ENCODE results near the gene FAM187B. TPM values are rescaled to one million over a fixed set of nuclear protein-coding genes. Genes with fewer than 3 reads are reported as not detected.
"Not testable (repeated sequence)": the region's sequence is repeated elsewhere in the genome, so short reads cannot be mapped to it uniquely, and the experiment has no call there.

Gene FAM187B
- total RNA-seq, 1 experiment from 2014 or later = not detected

GRCh38 chr19:35262101-35262761 is 33.7 kb upstream of the FAM187B start:
- no peak for DNase-seq (ENCODE audit: low spot score)

GRCh38 chr19:35261356-35262100 is 33.0 kb upstream of the FAM187B start:
- DNase-seq (ENCODE audit: low spot score) = no peak

- no peak for DNase-seq (ENCODE audit: low spot score)
Observed at GRCh38 chr19:35260694-35261304, 32.3 kb upstream of the FAM187B start.

GRCh38 chr19:35257113-35257461 is 28.5 kb upstream of the FAM187B start:
- DNase-seq (ENCODE audit: low spot score) = no peak

GRCh38 chr19:35256566-35256965 is 28.0 kb upstream of the FAM187B start:
- no peak for DNase-seq (ENCODE audit: low spot score)

- DNase-seq (ENCODE audit: low spot score) = no peak
Observed at GRCh38 chr19:35254341-35255297, 26.1 kb upstream of the FAM187B start.

- no peak for DNase-seq (ENCODE audit: low spot score)
Observed at GRCh38 chr19:35253316-35254286, 25.1 kb upstream of the FAM187B start.

GRCh38 chr19:35251456-35251855 is 22.9 kb upstream of the FAM187B start:
- DNase-seq (ENCODE audit: low spot score) = no peak

- DNase-seq (ENCODE audit: low spot score) = peak; percentile 26
Observed at GRCh38 chr19:35249848-35250711, 21.5 kb upstream of the FAM187B start.

GRCh38 chr19:35249146-35249847 is 20.8 kb upstream of the FAM187B start:
- peak; percentile 62 for DNase-seq (ENCODE audit: low spot score)

GRCh38 chr19:35248310-35249145 is 20.0 kb upstream of the FAM187B start, which contains the start of gene LSR:
LSR (plus strand) TSS chr19:35249002; CDS start chr19:35249023, 21 bp downstream.
- peak; percentile 99 for DNase-seq (ENCODE audit: low spot score)

- peak; percentile 99 for DNase-seq (ENCODE audit: low spot score)
Observed at GRCh38 chr19:35247526-35248309, 19.2 kb upstream of the FAM187B start.

- DNase-seq (ENCODE audit: low spot score) = no peak
Observed at GRCh38 chr19:35246466-35247092, 18.0 kb upstream of the FAM187B start.

GRCh38 chr19:35241417-35241816 is 12.9 kb upstream of the FAM187B start:
- no peak for DNase-seq (ENCODE audit: low spot score)

- DNase-seq (ENCODE audit: low spot score) = no peak
Observed at GRCh38 chr19:35240327-35240726, 11.8 kb upstream of the FAM187B start.

GRCh38 chr19:35239597-35239996 is 11.1 kb upstream of the FAM187B start:
- DNase-seq (ENCODE audit: low spot score) = not testable (repeated sequence)

Measured in HT-29 (cell line).